ENCODE results near the gene PFKL.

PFKL gene

DNA sequence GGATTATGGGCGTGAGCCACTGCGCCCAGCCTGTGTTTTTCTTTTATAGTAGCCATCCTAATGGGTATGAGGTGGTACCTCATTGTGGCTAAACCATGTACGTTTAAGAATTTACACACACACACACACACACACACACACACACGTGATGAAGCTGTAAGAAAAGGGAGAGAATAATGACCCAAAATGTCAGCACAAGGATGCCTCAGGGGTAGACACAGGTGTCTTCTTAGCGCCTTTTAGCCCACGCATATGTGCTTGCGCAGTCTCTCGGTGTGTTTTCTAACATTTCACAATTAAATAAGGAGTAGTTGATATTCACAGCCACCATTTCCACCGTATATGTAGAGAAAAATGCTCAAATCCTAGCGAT, 782 bp upstream of the PFKL start:
- no peak for TF ChIP-seq CTCF (IDR thresholded peaks at IDR 0.05)

DNA sequence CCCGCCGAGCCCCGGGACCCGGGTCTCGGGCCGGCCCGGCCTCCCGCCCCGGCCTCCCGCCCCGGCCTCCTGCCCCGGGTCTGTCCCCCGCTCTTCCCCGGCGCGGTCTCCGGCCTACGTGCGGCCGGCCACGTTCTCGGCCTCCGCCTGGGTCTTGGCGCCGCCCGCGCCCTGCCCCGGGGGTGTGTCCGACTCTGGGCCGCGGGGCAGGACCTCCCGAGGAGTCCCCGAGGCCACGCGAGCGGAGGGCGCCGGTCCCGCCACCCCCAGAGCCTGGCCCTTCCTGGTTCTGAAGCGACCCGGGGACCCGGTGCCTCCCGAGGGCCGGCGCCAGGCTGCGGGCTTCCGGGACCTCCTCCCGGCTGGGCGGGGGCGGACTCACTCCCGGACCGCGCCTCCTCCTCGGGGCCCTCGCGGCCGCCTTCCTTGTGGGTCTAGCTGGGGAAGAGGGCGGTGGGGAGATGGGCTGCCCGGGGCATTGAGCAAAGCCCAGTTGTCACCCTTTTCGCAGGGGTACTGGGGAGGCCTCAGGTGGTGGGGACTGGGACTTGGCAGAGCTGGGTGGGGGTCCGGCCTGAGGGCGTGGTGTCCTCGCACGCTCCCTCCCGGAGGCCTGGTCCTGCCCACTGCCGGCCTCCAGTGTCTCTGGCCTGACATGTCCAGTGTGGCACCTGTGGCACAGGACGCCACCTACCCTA, 558 bp downstream of the PFKL start:
- TF ChIP-seq CTCF (IDR thresholded peaks at IDR 0.05) = no peak

DNA sequence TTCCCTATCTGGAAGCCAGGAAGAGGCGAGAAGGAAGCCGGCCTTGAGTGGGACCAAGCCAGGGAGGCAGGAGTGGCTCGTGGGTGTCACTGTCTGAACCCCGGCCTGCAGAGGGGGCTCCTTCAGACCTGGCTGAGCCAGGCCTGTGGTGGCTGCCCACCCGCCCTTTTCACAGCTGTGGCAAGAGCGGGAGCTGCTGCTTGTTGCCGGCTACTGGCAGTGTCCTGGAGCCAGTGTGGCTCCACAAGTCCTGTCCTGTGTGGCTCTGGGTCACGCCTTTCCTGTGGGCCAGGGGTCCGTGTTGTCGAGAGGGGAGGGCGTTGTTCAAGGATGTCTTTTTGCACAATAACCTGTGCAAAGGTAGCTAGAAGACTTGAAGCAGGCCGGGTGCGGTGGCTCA, 1.3 kb downstream of the PFKL start:
- TF ChIP-seq CTCF (IDR thresholded peaks at IDR 0.05) = no peak

DNA sequence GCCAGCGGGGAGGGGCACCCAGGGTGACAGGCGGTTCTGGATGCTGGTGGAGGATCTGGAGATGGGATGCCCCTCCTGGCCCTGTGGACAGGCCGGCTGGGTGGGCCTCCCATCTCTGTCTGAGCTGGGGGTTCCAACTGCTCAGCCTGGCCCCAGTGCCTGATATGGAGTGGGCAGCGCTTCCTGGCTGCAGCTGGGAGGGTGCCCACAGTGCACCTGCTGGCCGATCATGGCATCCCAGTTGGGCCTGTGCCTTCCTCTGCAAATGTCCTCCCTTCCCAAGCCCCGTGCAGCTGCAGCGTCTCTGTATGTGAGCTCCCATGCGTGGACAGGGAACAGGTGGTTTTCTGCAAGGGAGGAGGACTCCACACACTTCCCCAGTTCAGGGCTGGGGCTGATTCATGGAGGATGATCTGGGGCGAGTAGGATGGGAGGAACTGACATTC, 2.1 kb downstream of the PFKL start:
- no peak for TF ChIP-seq CTCF (IDR thresholded peaks at IDR 0.05)

- peak; percentile 19; the same call in 1 of the 2 replicates for TF ChIP-seq CTCF (IDR thresholded peaks at IDR 0.05)
These were observed 2.9 kb downstream of the PFKL start for GRCh38 chr21:44302573-44303401.

DNA sequence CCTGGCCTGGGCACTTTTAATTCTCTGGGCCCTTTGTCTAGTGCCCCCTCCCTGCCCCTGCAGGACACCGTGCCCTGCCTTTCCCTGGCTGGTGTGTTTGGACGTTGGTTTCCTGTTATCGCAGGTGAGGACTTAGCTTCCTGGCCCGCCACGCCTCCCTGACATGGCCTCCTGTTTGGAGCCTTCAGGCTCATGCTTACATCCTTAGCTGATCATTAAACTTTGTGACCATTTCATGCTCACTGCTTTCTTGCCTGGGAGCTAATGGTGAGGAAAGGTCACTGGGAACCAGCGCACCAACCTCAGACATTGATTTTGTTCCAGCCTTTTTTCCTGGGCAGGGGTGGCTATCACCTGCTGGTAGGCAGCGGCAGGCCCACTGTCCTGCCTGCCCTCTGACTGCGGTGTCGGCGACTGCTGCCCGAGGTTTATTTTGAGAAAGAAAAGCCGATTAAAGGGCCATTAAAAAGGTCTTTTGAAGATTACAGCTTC, 3.7 kb downstream of the PFKL start:
- TF ChIP-seq CTCF (IDR thresholded peaks at IDR 0.05) = no peak

DNA sequence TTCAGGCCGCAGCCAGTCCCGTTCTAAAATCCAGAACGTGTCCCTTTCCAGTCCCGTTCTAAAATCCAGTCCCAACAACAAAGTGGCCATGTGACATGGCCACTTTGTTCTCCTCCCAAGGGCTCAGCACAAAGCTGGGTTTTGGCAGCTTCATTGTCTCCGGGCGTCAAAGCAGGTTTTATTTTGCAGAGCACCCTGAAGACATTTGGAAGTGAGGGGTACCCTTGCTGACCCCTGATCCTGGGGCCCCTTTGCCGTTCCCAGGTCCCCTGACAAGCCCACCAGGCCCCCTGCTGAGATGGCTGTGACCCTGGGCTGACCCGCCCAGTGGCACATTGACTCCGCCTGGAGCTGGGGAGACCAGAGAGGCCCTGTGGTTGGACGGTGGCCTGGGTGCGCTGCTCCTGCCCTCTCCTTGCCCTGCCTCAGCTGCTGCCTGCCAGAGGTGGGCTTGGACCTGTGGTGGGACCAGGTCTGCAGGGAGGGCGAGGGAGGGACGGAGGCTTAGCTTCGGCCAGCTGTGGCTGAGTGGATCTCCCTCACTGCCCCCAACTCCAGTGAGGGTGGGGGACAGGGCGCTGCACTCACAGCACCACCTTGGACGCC, 4.3 kb downstream of the PFKL start:
- no peak for TF ChIP-seq CTCF (IDR thresholded peaks at IDR 0.05)

Measured in LNCAP (cell line).